ENCODE results near the gene PNKP.

PNKP gene

GRCh38 chr19:49812997-49813861 is 54.1 kb downstream of the PNKP start, which contains the start of gene FUZ:
Gene FUZ (minus strand): TSS chr19:49813292. CDS start chr19:49813106, 186 bp downstream.
- DNase-seq, result peak; percentile 97

GRCh38 chr19:49812452-49812996 is 54.9 kb downstream of the PNKP start:
- no peak for DNase-seq

GRCh38 chr19:49811328-49811727 is 56.0 kb downstream of the PNKP start:
- DNase-seq, result no peak
